Measurements from ENCODE around the gene PPP1R12B.
"Not testable (repeated sequence)": the region's sequence is repeated elsewhere in the genome, so short reads cannot be mapped to it uniquely, and the experiment has no call there.

PPP1R12B gene

GRCh38 chr1:202614363-202615207 is 266.1 kb downstream of the PPP1R12B start:
- DNase-seq (ENCODE audit: low read depth) = not testable (repeated sequence)

GRCh38 chr1:202615208-202615500 is 266.7 kb downstream of the PPP1R12B start:
- not testable (repeated sequence) for DNase-seq (ENCODE audit: low read depth)

DNA sequence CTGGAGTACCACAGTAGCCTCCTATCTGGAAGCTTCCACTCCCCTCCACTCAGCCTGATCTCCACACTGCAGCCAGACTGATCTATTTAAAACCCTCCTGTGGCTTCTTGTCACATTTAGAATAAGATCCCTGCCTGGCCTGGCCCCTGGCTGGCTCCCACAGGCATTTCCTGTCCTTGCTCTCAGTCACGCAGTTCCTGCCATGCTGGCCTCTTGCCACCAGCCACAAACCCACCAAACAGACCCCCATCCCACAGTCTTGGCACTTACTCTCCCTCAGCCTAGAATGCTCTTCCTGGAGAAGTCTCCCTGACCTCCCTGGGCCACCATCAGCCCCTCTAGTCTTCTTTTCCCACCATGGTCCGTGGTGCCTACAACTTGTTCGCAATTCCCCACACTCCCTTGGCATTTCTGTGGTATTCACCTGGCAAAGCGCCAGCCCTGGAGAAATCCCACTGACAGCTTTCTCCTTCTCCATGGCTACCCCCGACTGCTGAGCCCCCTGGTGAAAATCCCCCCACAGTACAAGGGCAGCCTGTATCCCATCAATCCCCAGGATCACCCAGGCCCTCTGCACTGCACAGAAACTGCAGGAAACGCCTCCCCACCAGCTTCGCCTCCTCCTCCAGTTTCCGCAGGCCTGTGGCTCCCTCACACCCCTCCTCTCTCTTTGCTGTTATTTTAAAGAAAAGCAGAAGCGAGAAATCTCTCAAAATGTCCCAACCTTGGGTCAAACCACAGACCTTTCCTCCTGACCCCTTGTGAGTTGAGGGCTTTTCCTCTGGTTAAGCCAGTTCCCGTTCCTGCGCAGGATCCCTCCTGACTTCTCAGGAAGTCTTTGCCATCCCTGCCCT is 267.2 kb downstream of the PPP1R12B start:
- no peak for DNase-seq (ENCODE audit: low read depth)

- DNase-seq (ENCODE audit: low read depth) = no peak
Measured at GRCh38 chr1:202616355-202616915, 267.9 kb downstream of the PPP1R12B start.

DNA sequence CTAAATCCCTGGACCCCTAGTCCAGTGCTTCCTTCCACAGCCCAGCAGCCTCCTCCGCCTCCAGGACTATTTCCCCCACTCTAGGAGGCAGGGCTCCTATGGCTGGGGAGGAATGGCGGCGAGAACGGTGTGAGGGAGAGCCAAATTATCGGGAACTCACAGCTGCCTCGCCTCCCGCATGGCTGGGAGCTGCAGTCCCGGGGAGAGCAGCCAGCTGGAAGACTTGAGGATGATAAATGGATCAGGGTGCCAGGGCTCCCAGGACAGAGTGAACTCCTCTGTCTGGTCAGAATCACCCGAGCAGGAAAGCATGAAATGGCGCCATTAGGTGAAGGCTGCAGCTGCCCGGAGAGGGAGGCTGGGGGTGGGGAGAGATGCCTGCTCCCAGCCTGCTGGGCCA is 270.5 kb downstream of the PPP1R12B start:
- DNase-seq (ENCODE audit: low read depth) = not testable (repeated sequence)

GRCh38 chr1:202619505-202619904 is 271.0 kb downstream of the PPP1R12B start:
- DNase-seq (ENCODE audit: low read depth) = no peak

DNA sequence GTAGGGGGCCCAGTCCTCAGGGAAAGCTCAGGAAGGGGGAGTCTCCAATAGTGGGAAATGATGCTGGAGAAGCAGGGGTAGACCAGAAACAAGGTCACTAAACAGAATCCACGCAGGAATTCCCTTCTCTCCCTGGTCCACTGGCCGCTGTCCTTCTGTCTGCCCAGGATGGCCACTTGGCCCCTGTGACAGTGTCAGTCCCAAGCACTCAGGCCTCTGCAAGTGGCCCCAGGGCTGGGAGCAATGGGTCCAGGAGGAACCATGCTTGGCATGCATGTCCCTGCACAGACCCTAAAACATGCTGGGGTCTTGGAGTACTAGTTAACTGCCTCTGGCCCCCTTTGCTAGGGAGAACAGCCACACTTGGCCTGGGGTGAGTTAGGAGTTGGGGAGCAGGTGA is 271.5 kb downstream of the PPP1R12B start:
- DNase-seq (ENCODE audit: low read depth) = not testable (repeated sequence)

DNA sequence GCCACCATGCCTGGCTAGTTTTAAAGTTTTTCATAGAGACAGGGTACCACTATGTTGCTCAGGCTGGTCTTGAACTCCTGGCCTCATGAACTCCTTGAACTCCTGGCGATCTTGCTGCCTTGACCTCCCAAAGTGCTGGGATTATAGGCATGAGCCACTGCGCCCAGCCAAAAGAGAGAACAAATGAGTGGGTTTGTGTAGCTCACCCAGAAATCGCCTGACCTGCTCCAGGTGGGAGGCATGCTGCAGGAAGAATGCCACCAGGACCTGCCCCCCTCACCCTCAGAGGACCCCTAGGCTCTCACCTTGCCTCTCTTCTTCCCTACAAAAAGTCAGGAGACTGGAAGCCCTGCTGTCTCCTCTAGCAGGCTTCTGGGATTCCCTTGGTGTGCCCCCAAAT is 272.9 kb downstream of the PPP1R12B start:
- no peak for DNase-seq (ENCODE audit: low read depth)

- DNase-seq (ENCODE audit: low read depth) = no peak
Measured at GRCh38 chr1:202622388-202622787, 273.9 kb downstream of the PPP1R12B start.

- no peak for DNase-seq (ENCODE audit: low read depth)
Measured at GRCh38 chr1:202623075-202623474, 274.6 kb downstream of the PPP1R12B start.

DNA sequence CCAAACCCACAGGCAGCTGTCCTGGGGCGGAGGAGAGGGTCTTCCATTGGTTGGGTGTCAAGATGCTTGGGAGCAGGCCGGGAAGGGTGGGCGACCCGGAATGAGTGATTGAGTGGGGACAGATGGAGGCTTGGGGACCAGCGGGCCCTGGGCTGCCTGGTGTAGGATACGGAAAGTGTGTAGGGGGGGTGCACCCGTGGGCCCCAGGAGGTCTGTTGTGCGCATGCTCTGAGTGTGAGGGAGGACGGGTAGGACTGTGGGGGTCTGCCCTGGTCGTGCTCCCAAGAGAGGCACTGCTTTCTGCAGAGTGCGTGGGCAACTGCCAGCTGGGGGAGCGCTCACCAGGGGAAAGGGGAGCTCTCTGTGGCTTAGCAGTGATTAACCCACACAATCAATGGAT is 275.0 kb downstream of the PPP1R12B start:
- DNase-seq (ENCODE audit: low read depth) = not testable (repeated sequence)

DNA sequence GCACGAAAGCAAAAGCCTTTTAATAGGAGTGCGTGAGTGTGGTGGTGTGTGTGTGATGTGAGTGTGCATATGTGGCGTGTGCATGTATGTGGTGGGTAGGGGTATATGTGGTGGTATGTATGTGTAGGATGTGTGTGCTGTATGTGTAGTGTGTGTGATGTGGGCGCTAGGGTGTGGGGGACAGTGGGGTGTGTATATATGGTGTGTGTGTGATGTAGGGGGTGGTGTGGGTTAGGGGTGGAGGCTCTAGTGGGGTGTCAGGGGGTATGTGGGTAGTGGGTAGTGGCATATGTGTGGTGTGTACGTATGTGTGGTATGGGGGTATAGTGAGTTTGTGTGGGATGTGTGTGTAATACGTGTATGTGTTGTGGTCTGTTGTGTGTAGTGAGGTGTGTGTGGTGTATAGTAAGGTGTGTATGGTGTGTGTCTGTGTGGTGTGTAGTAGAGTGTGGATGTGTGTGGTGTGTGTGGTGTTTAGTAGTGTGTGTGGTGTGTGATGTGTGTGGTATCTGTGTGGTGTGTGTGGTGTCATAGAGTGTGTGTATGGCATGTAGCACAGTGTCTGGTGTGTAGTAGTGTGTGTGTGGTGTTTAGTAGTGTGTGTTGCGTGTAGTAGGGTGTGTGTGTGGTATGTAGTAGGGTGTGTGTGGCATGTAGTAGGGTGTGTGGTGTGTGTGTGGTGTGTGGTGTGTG is 275.7 kb downstream of the PPP1R12B start:
- no peak for DNase-seq (ENCODE audit: low read depth)

DNA sequence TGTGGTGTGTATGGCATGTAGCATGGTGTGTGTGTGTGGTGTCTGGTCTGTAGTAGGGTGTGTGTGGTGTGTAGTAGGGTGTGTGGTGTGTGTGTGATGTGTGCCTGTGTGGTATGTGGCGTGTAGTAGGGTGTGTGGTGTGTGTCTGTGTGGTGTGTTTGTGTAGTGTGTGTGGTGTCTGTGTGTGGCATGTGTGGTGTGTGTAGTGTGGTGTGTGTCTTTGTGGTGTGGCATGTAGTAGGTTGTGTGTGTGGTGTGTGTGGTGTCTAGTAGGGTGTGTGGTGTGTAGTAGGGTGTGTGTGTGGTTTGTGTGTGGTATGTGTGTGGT is 276.2 kb downstream of the PPP1R12B start:
- DNase-seq (ENCODE audit: low read depth) = no peak

GRCh38 chr1:202625416-202626360 is 277.2 kb downstream of the PPP1R12B start:
- DNase-seq (ENCODE audit: low read depth) = peak; percentile 15

- DNase-seq (ENCODE audit: low read depth) = not testable (repeated sequence)
Measured at GRCh38 chr1:202627036-202627435, 278.5 kb downstream of the PPP1R12B start.

- DNase-seq (ENCODE audit: low read depth) = no peak
Measured at GRCh38 chr1:202627841-202628565, 279.5 kb downstream of the PPP1R12B start.

DNA sequence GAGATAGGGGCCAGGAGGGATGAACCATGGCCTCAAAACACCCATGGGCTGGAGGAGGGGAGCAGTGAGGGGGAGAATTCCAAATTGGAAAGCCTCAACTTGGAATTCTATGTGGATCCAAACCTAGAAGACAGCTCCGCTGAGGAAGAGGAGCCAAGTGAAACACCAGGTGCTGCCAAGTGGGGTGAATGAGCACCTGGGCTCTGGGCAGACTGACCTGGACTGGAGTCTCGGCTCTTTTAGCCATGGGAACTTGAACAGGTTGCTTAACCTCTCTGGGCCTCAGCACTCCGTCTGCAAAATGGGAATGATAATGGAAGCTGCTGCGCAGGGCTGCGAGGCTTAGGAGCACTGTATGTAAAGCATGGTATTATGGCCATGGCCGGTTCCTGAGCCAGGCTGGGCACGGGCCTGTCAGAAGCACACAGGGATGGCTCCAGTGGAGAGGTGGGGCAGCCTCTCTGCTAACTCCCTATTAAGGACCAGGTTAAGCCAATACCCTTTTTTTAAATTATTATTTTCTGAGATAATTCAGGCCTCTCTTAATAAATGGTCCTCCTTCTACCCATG is 280.2 kb downstream of the PPP1R12B start:
- no peak for DNase-seq (ENCODE audit: low read depth)

GRCh38 chr1:202629257-202629811 is 280.8 kb downstream of the PPP1R12B start:
- not testable (repeated sequence) for DNase-seq (ENCODE audit: low read depth)

DNA sequence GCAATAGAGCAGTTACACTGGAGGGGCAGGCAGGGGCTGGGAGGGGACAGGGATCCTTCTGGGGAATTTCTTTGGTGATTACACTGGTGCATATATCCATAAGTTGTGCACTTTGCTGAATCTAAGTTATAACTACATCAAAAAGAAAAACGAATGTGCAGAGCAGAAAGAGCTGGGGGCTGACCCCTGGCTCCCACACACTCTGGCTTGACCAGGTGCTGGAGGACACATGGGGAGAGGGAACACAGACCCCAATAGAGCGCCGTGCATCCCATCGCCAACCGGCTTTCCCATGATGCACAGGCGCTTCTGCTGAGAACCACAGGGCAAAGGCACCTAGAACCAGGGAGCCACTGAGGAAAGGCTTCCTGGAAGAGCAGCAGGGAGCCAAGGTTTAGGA is 281.6 kb downstream of the PPP1R12B start:
- DNase-seq (ENCODE audit: low read depth) = not testable (repeated sequence)

DNA sequence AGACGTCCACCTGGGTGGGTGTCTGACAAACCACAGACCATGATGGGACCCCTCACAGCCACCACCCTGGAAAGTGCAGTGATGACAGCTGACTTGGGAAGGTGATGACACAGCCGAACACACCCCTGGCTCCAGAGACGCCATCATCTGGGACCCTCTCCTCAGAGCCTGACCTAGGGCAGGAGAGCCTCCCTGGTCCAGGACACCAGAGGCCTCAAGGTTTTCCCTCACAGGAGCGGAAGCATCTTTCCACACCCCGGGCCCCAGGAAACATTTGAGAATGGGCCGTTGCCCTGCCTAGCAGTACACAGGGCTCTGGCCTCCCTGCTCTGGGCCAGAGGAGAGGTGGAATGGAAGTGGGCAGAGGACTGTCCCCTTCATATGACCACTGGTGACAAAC is 282.0 kb downstream of the PPP1R12B start:
- DNase-seq (ENCODE audit: low read depth) = no peak
